HG02840 (cell line): ENCODE measurements around the gene ACTG1.

ENCODE experiments used
- ATAC-seq: cut with Tn5 transposase; IDR thresholded peaks from one replicate; pipeline ENCODE4 v1.9.1; 2021; ENCODE audit warnings: mild to moderate bottlenecking, moderate library complexity, moderate number of reproducible peaks; ENCODE audit not compliant: unreplicated experiment, low FRiP score

The ACTG1 gene

GRCh38 chr17:81499601-81499970 is 13.0 kb downstream of the ACTG1 start:
- no peak for ATAC-seq

- no peak for ATAC-seq
Observed at GRCh38 chr17:81498953-81499600, 13.5 kb downstream of the ACTG1 start.

- no peak for ATAC-seq
Observed at GRCh38 chr17:81494626-81495377, 17.8 kb downstream of the ACTG1 start.

GRCh38 chr17:81493198-81494038 is 19.2 kb downstream of the ACTG1 start:
- no peak for ATAC-seq

DNA sequence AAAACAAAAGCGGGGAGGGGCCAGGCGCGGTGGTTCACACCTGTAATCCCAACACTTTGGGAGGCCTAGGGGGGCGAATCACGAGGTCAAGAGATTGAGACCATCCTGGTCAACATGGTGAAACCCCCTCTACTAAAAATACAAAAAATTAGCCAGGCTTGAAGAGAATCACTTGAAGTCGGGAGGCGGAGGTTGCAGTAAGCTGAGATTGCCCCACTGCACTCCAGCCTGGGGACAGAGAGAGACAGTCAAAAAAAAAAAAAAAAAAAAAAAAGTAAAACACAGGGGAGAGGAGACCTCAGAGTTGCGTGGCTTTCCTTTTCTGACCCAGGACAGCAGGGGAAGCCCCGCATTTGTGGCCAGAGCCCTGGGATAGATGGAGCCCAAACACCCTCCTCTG is 19.9 kb downstream of the ACTG1 start:
- no peak for ATAC-seq

GRCh38 chr17:81492202-81492601 is 20.4 kb downstream of the ACTG1 start:
- ATAC-seq = no peak

- no peak for ATAC-seq
Observed at GRCh38 chr17:81491761-81492160, 20.8 kb downstream of the ACTG1 start.

GRCh38 chr17:81491181-81491581 is 21.4 kb downstream of the ACTG1 start:
- ATAC-seq = no peak

DNA sequence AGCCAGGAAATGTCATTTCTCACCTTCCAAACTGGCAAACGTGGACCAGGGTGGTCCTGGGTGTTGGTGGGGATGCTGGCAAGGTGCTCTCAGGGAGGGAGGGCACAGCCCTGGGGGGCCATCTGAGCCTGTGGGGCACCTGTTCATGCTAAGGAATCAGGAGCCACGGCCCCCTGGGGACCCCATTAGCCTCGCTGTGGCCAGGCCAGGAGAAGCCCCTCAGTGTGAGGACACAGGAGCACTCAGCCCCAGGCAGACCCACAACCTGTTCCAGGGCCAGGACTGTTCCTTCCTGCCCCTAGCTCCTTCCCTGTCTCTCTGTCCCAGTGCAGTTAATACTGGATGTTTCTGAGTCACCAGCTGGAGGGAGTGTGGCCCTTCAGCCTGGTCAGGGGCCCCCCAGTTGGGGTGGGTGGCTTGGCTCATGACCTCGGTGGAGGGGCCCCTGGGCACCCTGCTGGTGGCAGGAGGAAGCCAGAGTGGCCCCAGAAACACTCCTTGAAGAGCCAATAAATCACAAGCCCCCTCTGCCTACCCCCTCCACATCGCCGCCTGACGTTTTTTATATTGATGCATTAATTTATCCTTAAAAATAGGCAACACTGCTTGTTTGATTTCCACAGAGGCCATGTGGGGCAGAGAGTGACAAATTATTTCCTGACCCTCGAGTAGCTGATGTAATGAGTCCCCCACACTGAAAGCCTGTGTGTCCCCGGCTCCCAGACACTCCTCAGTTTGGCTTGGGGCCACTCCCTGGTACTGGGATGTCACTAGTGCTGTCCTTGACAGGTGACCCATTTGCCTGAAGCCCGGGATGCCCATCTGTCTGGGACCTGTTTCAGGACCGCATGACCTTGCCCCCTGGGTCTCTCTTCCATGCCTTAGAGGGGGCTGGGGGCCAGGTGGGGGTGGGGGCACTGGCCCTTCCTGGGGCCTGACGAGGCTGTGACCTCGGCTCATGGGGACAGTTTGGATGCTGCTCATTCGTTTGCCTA is 22.3 kb downstream of the ACTG1 start:
- ATAC-seq = no peak

DNA sequence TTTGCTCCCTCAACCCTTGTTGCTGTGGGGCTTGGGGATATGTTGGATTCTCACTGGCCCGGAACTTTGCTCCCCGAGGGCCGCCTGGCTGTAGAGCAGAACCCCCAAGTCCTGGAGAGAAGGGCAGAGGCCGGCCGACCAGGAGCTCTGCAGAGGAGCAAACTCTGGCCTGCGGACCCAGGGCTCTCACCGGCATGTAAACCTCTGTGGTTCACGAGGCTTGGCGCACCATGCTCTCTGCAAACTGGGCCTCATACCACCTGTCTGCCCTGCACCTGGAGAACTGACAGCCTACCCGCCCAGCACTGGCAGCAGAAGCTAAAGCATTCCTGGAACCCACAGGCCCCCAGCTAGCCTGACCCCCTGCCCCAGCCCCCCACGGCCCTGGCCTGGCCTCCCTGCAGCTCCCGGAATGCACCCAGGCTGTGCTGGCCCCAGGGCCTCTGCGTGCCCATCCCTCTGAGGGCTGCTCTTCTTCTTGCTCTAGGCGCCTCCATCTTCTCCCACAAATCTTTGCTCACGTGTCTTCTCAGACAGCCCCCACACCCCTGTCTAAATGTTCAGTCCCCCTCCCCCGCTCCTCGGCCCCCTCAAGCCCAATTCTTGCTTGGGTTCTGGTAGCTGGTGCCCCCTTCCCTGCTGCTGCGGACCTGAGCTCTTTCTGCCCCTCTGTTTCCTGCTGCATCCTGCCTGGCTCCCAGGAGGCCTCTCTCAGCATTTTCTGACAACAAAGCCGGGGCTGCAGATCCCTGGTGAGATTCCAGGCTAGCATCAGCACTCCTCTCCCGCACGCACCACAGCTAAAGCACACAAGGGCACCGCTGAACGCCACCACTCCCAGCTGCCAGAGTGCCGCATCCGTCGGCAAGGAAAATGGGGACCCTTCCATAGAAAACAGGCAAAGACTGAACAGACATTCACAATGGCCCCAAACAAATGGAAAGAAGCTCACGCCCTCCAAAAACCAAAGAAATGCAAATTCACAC is 23.3 kb downstream of the ACTG1 start:
- no peak for ATAC-seq

GRCh38 chr17:81488276-81488860 is 24.2 kb downstream of the ACTG1 start:
- peak; percentile 16 for ATAC-seq

DNA sequence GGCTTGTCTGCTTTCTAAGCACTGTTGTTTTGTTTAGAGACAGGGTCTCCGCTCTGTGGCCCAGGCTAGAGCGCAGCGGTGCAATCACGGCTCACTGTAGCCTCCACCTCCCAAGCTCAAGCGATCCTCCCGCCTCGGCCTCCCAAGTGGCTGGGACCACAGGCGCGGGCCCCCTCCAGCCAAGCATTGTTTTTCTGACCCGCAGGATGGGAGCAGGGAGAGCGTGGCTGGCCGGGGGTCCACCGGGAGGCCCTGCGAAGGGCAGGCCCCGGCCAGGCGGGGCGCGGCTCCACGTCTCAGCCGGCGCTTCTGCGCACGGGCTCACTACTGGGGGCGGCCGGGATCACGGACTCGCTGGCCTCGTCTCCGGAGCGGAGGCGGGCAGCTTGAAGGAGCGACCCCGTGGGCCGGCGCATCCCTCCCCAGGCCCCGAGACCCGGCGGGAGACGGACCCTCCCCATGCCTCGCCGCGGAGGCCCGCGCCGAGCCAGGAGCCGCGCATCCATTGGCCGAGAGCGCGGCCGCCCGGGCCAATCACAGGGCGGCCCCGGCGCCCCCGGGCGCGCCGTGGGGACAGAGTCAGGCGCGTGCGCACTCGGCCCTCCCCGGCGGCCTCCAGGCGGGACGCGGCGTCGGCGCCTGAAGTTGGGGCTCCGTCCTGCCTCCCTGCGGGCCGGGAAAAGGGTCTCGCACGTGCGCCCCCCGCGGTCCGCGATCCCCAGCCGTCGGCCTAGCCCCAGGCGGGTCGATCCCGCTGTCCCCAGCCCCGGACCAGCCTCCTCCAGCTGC is 24.9 kb downstream of the ACTG1 start:
- ATAC-seq = peak; percentile 52

DNA sequence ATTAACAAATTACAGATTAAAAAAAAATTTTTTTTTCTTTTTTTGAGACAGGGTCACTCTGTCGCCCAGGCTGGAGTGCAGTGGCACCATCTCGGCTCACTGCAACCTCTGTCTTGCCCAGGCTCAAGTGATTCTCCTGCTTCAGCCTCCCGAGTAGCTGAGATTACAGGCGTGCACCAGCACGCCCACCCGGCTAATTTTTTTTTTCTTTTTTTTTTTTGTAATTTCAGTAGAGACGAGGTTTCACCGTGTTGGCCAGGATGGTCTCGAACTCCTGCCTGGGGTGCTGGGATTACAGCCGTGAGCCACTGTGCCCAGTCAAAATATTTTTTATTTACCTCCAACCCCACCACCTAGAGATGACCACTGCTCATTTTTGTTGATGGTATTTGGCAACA is 25.5 kb downstream of the ACTG1 start:
- ATAC-seq = no peak

DNA sequence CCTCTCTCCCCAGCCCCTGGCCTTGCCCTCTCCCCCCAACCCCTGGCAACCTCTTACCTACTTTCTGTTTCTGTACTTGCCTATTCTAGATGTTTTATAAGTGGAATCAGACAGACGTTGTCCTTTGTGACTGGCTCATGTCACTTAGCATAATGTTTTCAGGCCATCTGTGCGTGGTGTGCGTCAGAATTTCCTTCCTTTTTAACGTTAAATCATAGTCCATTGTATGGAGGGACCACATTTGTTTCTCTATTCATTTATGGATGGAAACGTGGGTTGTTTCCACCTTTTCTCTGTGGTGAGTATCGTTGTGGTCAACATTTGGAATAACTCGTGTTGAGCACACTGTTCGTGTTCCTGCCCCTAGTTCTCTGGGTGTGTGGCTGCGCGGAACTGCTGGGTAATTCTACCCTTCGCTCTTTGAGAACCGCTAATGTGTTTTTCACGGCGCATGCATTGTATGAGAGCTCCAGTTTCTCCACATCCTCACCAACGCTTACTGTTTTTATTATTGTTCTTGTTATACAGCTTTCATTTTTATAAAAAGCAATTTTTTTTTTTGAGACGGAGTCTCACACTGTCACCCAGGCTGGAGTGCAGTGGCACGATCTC is 26.3 kb downstream of the ACTG1 start:
- ATAC-seq = no peak

DNA sequence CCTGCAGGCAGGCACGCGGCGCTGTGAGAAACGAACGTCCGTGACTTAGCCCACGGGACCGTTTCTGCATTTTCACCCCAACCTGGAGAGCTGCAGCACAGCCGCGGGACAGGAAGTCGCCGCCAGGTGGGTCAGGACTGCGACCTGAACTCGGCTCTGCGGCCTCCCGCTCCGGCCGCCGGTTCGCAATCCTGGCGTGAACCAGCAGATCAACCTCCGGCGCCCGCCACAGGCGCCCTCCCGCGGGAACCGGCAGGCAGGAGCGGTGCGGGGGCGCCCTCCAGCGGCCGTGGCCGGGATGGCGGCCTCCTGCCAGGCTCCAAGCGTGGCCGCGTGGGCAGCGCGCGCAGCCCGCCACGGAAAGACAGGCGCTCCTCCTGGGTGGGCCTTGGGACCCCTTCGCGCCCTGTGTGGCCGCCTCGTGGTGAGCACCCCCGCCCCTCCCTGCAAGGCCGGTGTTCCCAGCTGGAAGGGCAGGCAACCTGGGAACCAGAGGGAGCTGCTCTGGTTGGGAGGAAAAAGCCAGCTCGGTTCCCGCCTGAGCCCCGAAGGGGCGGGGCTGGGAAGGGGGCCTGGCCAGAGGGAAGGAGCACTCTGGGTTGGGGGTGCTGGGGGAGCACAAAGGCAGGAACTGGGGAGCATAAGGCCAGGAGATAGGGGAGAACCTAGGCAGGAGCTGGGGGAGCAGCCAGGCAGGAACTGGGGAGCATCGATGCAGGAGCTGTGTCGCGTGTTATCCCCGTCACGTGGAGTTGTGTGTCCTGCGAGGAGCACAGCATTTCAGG is 28.2 kb downstream of the ACTG1 start:
- ATAC-seq = peak; percentile 57

- no peak for ATAC-seq
Observed at GRCh38 chr17:81483862-81484194, 28.8 kb downstream of the ACTG1 start.
